CD4-positive, alpha-beta T cell (primary cell): ENCODE results near the gene MCTP1. TPM values are rescaled to one million over a fixed set of nuclear protein-coding genes. Genes with fewer than 3 reads are reported as not detected.

Experiments
- ATAC-seq: fragments of 200-7000 bp; cut with Tn5 transposase; one replicate; pipeline ENCODE4 v1.10.0; 2022; ENCODE audit warnings: mild to moderate bottlenecking; ENCODE audit not compliant: poor library complexity
- CTCF ChIA-PET: fragments of 350-600 bp; sonication (Branson Sonifier 250); formaldehyde crosslinking; loops from one replicate; lab custom pipeline; 2021; ENCODE audit warnings: antibody characterized with exemption, inconsistent platforms; lab: Charles Lee
- POLR2A ChIA-PET: fragments of 350-600 bp; sonication (Branson Sonifier 250); formaldehyde crosslinking; loops from one replicate; lab custom pipeline; 2021; ENCODE audit warnings: antibody characterized with exemption, inconsistent platforms; lab: Charles Lee
- DNase-seq, 14 experiments: peaks; one replicate each; pipeline ENCODE4 v3.0.0-alpha.2; 2013 to 2020; ENCODE audit warnings: mixed read lengths in 2 of 14
- H3K27ac ChIP-seq, 2 donors: one replicate each; pipeline versions ENCODE4 v1.5.1 to v1.7.0; 2013; ENCODE audit warnings: low read length in 2 of 2, low read depth in 1 of 2, mild to moderate bottlenecking in 1 of 2
- H3K27me3 ChIP-seq, 2 experiments: 1 replicate in 1 of 2; 2 replicates in 1 of 2; pipeline versions ENCODE4 v1.6.1 to v1.7.0; 2013; ENCODE audit warnings: low read length in 2 of 2, control low read depth in 1 of 2, mild to moderate bottlenecking in 1 of 2, moderate library complexity in 1 of 2; ENCODE audit not compliant: insufficient read depth in 2 of 2, control insufficient read depth in 1 of 2
- H3K36me3 ChIP-seq: one replicate; pipeline ENCODE4 v1.6.1; 2013; ENCODE audit warnings: low read length, control low read depth; ENCODE audit not compliant: insufficient read depth
- H3K4me1 ChIP-seq: one replicate; pipeline ENCODE4 v1.6.1; 2013; ENCODE audit warnings: low read length, control low read depth; ENCODE audit not compliant: insufficient read depth
- H3K4me3 ChIP-seq: one replicate; pipeline ENCODE4 v1.5.1; 2013; ENCODE audit warnings: mild to moderate bottlenecking, low read length, moderate library complexity
- H3K9me3 ChIP-seq, 2 experiments: 1 replicate in 1 of 2; 2 replicates in 1 of 2; pipeline versions ENCODE4 v1.6.1 to v1.7.0; 2013; ENCODE audit warnings: low read length in 2 of 2, mild to moderate bottlenecking in 2 of 2, control low read depth in 1 of 2, moderate library complexity in 1 of 2; ENCODE audit not compliant: control insufficient read depth in 1 of 2, insufficient read depth in 1 of 2
- H3K27ac Mint-ChIP-seq: one replicate; pipeline ENCODE4 v1.8.0; 2020; ENCODE audit warnings: mixed read lengths
- H3K27me3 Mint-ChIP-seq: one replicate; pipeline ENCODE4 v1.8.0; 2021; ENCODE audit warnings: mixed read lengths
- H3K36me3 Mint-ChIP-seq: one replicate; pipeline ENCODE4 v1.8.0; 2021; ENCODE audit warnings: low read depth, mixed read lengths
- H3K4me1 Mint-ChIP-seq: one replicate; pipeline ENCODE4 v1.8.0; 2021; ENCODE audit warnings: low read depth, mixed read lengths
- H3K4me3 Mint-ChIP-seq: one replicate; pipeline ENCODE4 v1.8.0; 2020; ENCODE audit warnings: mild to moderate bottlenecking, mixed read lengths
- H3K9me3 Mint-ChIP-seq: one replicate; pipeline ENCODE4 v1.8.0; 2020; ENCODE audit warnings: mixed read lengths
- intact Hi-C, 2 experiments: fragments of 100-400 bp; cut with DNase I in 1 of 2; cut with micrococcal nuclease in 1 of 2; formaldehyde crosslinking; loops; one replicate each; pipeline versions ENCODE4 v1.15.1 to v1.9.0; 2023 to 2025; cut with DNase I, micrococcal nuclease
- total RNA-seq, 174 experiments: library from RNA in 2 of 174; stranded (reverse) in 2 of 174; gene quantifications; one replicate each; pipeline ENCODE4 v1.2.3 and lab custom pipeline; 2021 to 2026
- TF ChIP-seq, protein P1 (sequence below): fragments of 200-600 bp; IDR thresholded peaks from one replicate; pipeline ENCODE4 v1.8.0; 2022; ENCODE audit warnings: antibody characterized with exemption, mild to moderate bottlenecking

Gene MCTP1
- total RNA-seq, 2 experiments from 2014 or later: 2.1 to 2.7 TPM

DNA sequence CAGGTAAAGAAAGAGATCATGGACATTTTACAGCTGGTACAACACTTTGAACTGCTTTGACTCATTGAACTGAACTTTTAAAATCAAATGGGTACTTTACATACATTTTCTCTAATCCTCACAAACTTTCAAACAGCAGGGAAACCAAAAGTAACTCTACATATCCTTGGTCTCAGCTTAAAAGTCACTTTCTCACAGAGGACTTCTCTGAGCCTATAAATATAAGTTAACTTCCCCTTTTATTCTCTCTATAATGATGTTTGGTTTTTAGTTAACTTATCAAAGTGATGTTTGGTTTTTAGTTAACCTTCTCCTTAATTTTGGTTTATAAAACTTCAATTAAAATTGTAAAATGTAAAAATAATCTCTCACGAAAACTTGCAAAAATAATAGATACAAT lies 209.8 kb downstream of the MCTP1 start:
- Mint-ChIP-seq H3K27me3 (no peaks in the 10 kb centered on the region), H3K27ac (no peak overlapping the region), H3K36me3 (no peaks in the 10 kb centered on the region), H3K4me3 (no peak overlapping the region), H3K4me1 (no peaks in the 10 kb centered on the region), H3K9me3 (no peaks in the 10 kb centered on the region)
- POLR2A ChIA-PET: no interaction called here
- H3K27ac ChIP-seq: no peak overlapping the region
- H3K4me3 ChIP-seq: no peak overlapping the region
- no peaks in the 10 kb centered on the region for H3K4me1 ChIP-seq
- TF ChIP-seq, protein P1, sequence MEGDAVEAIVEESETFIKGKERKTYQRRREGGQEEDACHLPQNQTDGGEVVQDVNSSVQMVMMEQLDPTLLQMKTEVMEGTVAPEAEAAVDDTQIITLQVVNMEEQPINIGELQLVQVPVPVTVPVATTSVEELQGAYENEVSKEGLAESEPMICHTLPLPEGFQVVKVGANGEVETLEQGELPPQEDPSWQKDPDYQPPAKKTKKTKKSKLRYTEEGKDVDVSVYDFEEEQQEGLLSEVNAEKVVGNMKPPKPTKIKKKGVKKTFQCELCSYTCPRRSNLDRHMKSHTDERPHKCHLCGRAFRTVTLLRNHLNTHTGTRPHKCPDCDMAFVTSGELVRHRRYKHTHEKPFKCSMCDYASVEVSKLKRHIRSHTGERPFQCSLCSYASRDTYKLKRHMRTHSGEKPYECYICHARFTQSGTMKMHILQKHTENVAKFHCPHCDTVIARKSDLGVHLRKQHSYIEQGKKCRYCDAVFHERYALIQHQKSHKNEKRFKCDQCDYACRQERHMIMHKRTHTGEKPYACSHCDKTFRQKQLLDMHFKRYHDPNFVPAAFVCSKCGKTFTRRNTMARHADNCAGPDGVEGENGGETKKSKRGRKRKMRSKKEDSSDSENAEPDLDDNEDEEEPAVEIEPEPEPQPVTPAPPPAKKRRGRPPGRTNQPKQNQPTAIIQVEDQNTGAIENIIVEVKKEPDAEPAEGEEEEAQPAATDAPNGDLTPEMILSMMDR: no peak
- DNase-seq: no peak
- intact Hi-C loops: no loop called here
- no peaks in the 10 kb centered on the region for H3K27me3 ChIP-seq
- ATAC-seq: no peak
- no peaks in the 10 kb centered on the region for H3K36me3 ChIP-seq
- CTCF ChIA-PET: no interaction called here
- no peaks in the 10 kb centered on the region for H3K9me3 ChIP-seq

DNA sequence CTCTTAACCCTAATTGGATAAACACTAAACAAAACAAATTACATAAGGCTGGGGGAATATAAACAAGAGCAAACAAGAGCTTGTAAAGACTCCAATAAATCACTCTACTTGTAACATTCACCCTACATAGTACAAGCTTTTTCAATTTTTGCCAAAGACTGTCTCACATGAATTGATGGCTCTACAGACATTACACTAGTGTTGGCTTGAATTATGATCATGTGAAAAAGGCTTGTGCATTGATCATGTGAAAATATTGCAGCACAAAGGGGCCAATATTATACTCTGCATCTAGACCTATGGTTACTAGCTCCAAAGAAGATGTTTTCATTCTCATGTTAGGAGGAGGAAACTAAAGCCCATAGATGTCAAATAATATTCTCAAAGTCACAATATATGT lies 212.6 kb downstream of the MCTP1 start:
- ChIA-PET POLR2A (interaction anchor here (1.3 kb wide), 1 partner anchor 8 kb away, joined by 4 read pairs; no protein-coding TSS in a partner anchor), CTCF (no interaction called here)
- Mint-ChIP-seq H3K27ac (no peak overlapping the region), H3K4me1 (no peaks in the 10 kb centered on the region), H3K9me3 (no peaks in the 10 kb centered on the region), H3K4me3 (no peak overlapping the region), H3K36me3 (no peaks in the 10 kb centered on the region), H3K27me3 (no peaks in the 10 kb centered on the region)
- no peaks in the 10 kb centered on the region for H3K9me3 ChIP-seq
- no peaks in the 10 kb centered on the region for H3K27me3 ChIP-seq
- H3K4me1 ChIP-seq: no peaks in the 10 kb centered on the region
- no peaks in the 10 kb centered on the region for H3K36me3 ChIP-seq
- H3K4me3 ChIP-seq: no peak overlapping the region
- intact Hi-C loops: no loop called here
- no peak for ATAC-seq
- no peak overlapping the region for H3K27ac ChIP-seq
- DNase-seq: no peak
- TF ChIP-seq, protein P1: no peak

DNA sequence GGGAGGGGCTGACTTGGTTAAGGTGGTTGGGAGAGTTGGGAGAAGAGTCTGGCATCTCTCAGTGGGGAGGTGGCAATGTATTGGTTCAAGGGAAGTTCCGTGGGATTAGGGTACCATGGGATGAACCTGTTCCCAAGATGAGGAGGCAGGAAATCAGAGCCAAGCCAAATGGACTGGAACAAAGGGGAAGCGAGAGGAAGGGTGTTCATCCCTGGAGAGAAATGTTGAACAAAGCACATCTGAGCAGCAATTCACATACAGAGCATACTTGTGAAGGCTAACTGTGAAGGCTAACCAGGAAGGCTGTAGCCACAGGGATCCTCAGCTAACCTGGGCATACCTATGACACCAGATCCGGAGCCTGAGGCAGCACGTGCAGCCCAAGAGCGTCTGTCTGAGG lies 214.0 kb downstream of the MCTP1 start:
- no peak overlapping the region for H3K4me3 ChIP-seq
- H3K4me1 Mint-ChIP-seq: no peaks in the 10 kb centered on the region
- intact Hi-C loops: no loop called here
- DNase-seq (no peak), ATAC-seq (no peak)
- no peak overlapping the region for H3K27ac Mint-ChIP-seq
- no peaks in the 10 kb centered on the region for H3K9me3 Mint-ChIP-seq
- POLR2A ChIA-PET: no interaction called here
- no peaks in the 10 kb centered on the region for H3K9me3 ChIP-seq
- CTCF ChIA-PET: no interaction called here
- no peak overlapping the region for H3K4me3 Mint-ChIP-seq
- H3K4me1 ChIP-seq: no peaks in the 10 kb centered on the region
- H3K36me3 ChIP-seq: no peaks in the 10 kb centered on the region
- TF ChIP-seq, protein P1: no peak
- H3K27ac ChIP-seq: no peak overlapping the region
- no peaks in the 10 kb centered on the region for H3K27me3 Mint-ChIP-seq
- no peaks in the 10 kb centered on the region for H3K36me3 Mint-ChIP-seq
- no peaks in the 10 kb centered on the region for H3K27me3 ChIP-seq
